ENCODE results near the gene LZTS2. TPM values are rescaled to one million over a fixed set of nuclear protein-coding genes. Genes with fewer than 3 reads are reported as not detected.

LZTS2 gene
- polyA plus RNA-seq, 2 of the 4 experiments (the other 2 are of a cell fraction): 13.8 to 35.5 TPM

- no peak for TF ChIP-seq CTCF (IDR thresholded peaks at IDR 0.05)
These were observed 14.9 kb upstream of the LZTS2 start (continued) for GRCh38 chr10:100984672-100985177.

- Histone ChIP-seq H3K4me1 (peaks cover 31% of the 10 kb centered on the region), H3K4me3 (no peak overlapping the region), H3K4me2 (peak overlapping the region; percentile 96; the same call in 1 of the 3 replicates), H3K27ac (no peak overlapping the region), H3K9me3 (no peaks in the 10 kb centered on the region)
- ChIA-PET CTCF (interaction anchor here (1.0 to 25.8 kb wide), 8 partner anchors 9 to 65 kb away, joined by 3 to 608 read pairs (median 8); partner anchors contain the start of genes LZTS2 and SEMA4G), POLR2A (no interaction called here)
- FAIRE-seq (no peak), DNase-seq (ENCODE audit: low read depth in 1 of 2, low spot score in 1 of 2) (no peak), ATAC-seq (no peak)
- TF ChIP-seq PBX3 (IDR thresholded peaks at IDR 0.05) (no peak), TFCP2L1 (CRISPR knock-in tag; IDR thresholded peaks at IDR 0.05) (no peak), RNF2 (IDR thresholded peaks at IDR 0.05; ENCODE audit: borderline replicate concordance, low read depth) (no peak), KDM5A (IDR thresholded peaks at IDR 0.05) (no peak), ESRRA (IDR thresholded peaks at IDR 0.05; ENCODE audit: borderline replicate concordance, low read length) (no peak), CTCF (IDR thresholded peaks at IDR 0.05) (no peak)
- 70% methylated on average over 5 of the region's 5 CpGs for WGBS (ENCODE audit: missing lambda C conversion rate)
These were observed 14.3 kb upstream of the LZTS2 start for GRCh38 chr10:100985336-100985735.

- ATAC-seq (no peak; a peak in 1 of 6 replicates), FAIRE-seq (no peak), DNase-seq (ENCODE audit: low read depth in 1 of 2, low spot score in 1 of 2) (no peak)
- TF ChIP-seq MAFK (IDR thresholded peaks at IDR 0.05; ENCODE audit: partially characterized antibody) (no peak), RNF2 (IDR thresholded peaks at IDR 0.05; ENCODE audit: borderline replicate concordance, low read depth) (no peak), E2F6 (IDR thresholded peaks at IDR 0.05; ENCODE audit: borderline replicate concordance, low read depth) (no peak), HOXB13 (CRISPR knock-in tag; IDR thresholded peaks at IDR 0.05; ENCODE audit: low read depth) (no peak), ESRRA (IDR thresholded peaks at IDR 0.05; ENCODE audit: borderline replicate concordance, low read length) (no peak), RCOR1 (IDR thresholded peaks at IDR 0.05; ENCODE audit: low read depth, low read length) (no peak), CHD2 (IDR thresholded peaks at IDR 0.05; ENCODE audit: low read length, partially characterized antibody) (no peak), NR3C1 (IDR thresholded peaks at IDR 0.05) (no peak), FOSB (CRISPR knock-in tag; IDR thresholded peaks at IDR 0.05) (no peak)
- H3K27ac ChIP-seq: peak overlapping the region; percentile 96 to 97
- ChIA-PET CTCF (interaction anchor here (2.1 to 25.8 kb wide), 5 partner anchors 8 to 30 kb away, joined by 5 to 608 read pairs (median 12); partner anchors contain the start of genes LZTS2 and SEMA4G), POLR2A (interaction anchor here (1.1 to 1.8 kb wide), 3 partner anchors 10 to 28 kb away, joined by 3 to 6 read pairs (median 4); no protein-coding TSS in a partner anchor)
- H3K9me3 ChIP-seq: no peaks in the 10 kb centered on the region
- peak overlapping the region; percentile 96 for H3K4me2 ChIP-seq
- peaks cover 31% of the 10 kb centered on the region for H3K4me1 ChIP-seq
- 22% methylated on average over 14 of the region's 17 CpGs for WGBS (ENCODE audit: missing lambda C conversion rate)
- peak overlapping the region; percentile 83 for H3K4me3 ChIP-seq
These were observed 13.0 kb upstream of the LZTS2 start for GRCh38 chr10:100986623-100986951.

Measured in A549 (cell line).